Trophoblast cell (in vitro differentiated cells and primary cell): ENCODE measurements around the gene CDCA5.

Source experiments
- DNase-seq, 2 donors: peaks; one replicate each; pipeline ENCODE4 v3.0.0-alpha.2; 2016
- H2AFZ ChIP-seq: 2 replicates; pipeline ENCODE4 v1.6.1; 2013; ENCODE audit warnings: low read length, moderate library complexity, mild to moderate bottlenecking; ENCODE audit not compliant: insufficient read depth, poor library complexity
- H2AK5ac ChIP-seq: 2 replicates; pipeline ENCODE4 v1.6.1; 2013; ENCODE audit warnings: mild to moderate bottlenecking, low read length
- H2BK120ac ChIP-seq: 2 replicates; pipeline ENCODE4 v1.6.1; 2013; ENCODE audit warnings: low read length, mild to moderate bottlenecking, moderate library complexity; ENCODE audit not compliant: insufficient read depth, poor library complexity
- H2BK12ac ChIP-seq: 2 replicates; pipeline ENCODE4 v1.6.1; 2013; ENCODE audit warnings: mild to moderate bottlenecking, low read length, moderate library complexity
- H2BK5ac ChIP-seq: 2 replicates; pipeline ENCODE4 v1.6.1; 2013; ENCODE audit warnings: low read length, low read depth, moderate library complexity, mild to moderate bottlenecking; ENCODE audit not compliant: poor library complexity
- H3K14ac ChIP-seq: 2 replicates; pipeline ENCODE4 v1.6.1; 2013; ENCODE audit warnings: mild to moderate bottlenecking, low read length
- H3K18ac ChIP-seq: 2 replicates; pipeline ENCODE4 v1.6.1; 2013; ENCODE audit warnings: mild to moderate bottlenecking, low read length
- H3K23ac ChIP-seq: 2 replicates; pipeline ENCODE4 v1.6.1; 2013; ENCODE audit warnings: low read length
- H3K27ac ChIP-seq: 2 replicates; pipeline ENCODE4 v1.5.1; 2013; ENCODE audit warnings: low read depth, mild to moderate bottlenecking, inconsistent platforms, low read length, moderate library complexity
- H3K27me3 ChIP-seq: 2 replicates; pipeline ENCODE4 v1.6.1; 2013; ENCODE audit warnings: inconsistent platforms, mild to moderate bottlenecking, low read length, moderate library complexity; ENCODE audit not compliant: insufficient read depth
- H3K36me3 ChIP-seq, 2 experiments: 1 replicate in 1 of 2; 2 replicates in 1 of 2; pipeline ENCODE4 v1.6.1; 2013; ENCODE audit warnings: low read length in 2 of 2, mild to moderate bottlenecking in 2 of 2, moderate library complexity in 1 of 2; ENCODE audit not compliant: insufficient read depth in 2 of 2, control insufficient read depth in 1 of 2
- H3K4ac ChIP-seq: 2 replicates; pipeline ENCODE4 v1.6.1; 2013; ENCODE audit warnings: low read depth, mild to moderate bottlenecking, low read length, moderate library complexity
- H3K4me1 ChIP-seq, 2 experiments: 1 replicate in 1 of 2; 2 replicates in 1 of 2; pipeline ENCODE4 v1.6.1; 2013; ENCODE audit warnings: low read length in 2 of 2, mild to moderate bottlenecking in 2 of 2, moderate library complexity in 1 of 2; ENCODE audit not compliant: insufficient read depth in 2 of 2, control insufficient read depth in 1 of 2
- H3K4me2 ChIP-seq: 2 replicates; pipeline ENCODE4 v1.6.1; 2013; ENCODE audit warnings: inconsistent platforms, mild to moderate bottlenecking, low read length, moderate library complexity
- H3K4me3 ChIP-seq: 2 replicates; pipeline ENCODE4 v1.5.1; 2013; ENCODE audit warnings: mild to moderate bottlenecking, low read depth, low read length, inconsistent platforms
- H3K79me1 ChIP-seq: one replicate; pipeline ENCODE4 v1.6.1; 2013; ENCODE audit warnings: low read length
- H3K79me2 ChIP-seq: 2 replicates; pipeline ENCODE4 v1.6.1; 2013; ENCODE audit warnings: low read length, mild to moderate bottlenecking; ENCODE audit not compliant: control insufficient read depth, insufficient read depth, poor library complexity
- H3K9ac ChIP-seq: 2 replicates; pipeline ENCODE4 v1.6.1; 2013; ENCODE audit warnings: mild to moderate bottlenecking, low read length
- H3K9me3 ChIP-seq: 2 replicates; pipeline ENCODE4 v1.6.1; 2013; ENCODE audit warnings: low read depth, mild to moderate bottlenecking, control low read depth, inconsistent platforms, low read length; ENCODE audit not compliant: insufficient read depth
- H4K12ac ChIP-seq: 2 replicates; pipeline ENCODE4 v1.6.1; 2013; ENCODE audit warnings: low read depth, mild to moderate bottlenecking, low read length, moderate library complexity
- H4K8ac ChIP-seq: 2 replicates; pipeline ENCODE4 v1.6.1; 2013; ENCODE audit warnings: low read depth, mild to moderate bottlenecking, low read length, moderate library complexity
- H4K91ac ChIP-seq: one replicate; pipeline ENCODE4 v1.6.1; 2013; ENCODE audit warnings: low read depth, mild to moderate bottlenecking, low read length, moderate library complexity
- WGBS: extraction: QIAGEN DNeasy Blood & Tissue Kit; methylation state at CpG from one replicate; pipeline ENCODE4 v1.1.7; 2013; ENCODE audit warnings: missing lambda C conversion rate; ENCODE audit not compliant: insufficient read length, insufficient coverage; ENCODE audit errors: extremely low coverage; 5-methylcytosine and 5-hydroxymethylcytosine counted together

The CDCA5 gene

GRCh38 chr11:65086809-65087208 is 3.0 kb upstream of the CDCA5 start:
- Histone ChIP-seq H3K27ac (no peak overlapping the region), H2BK5ac (no peak overlapping the region), H2BK120ac (no peak overlapping the region), H3K4ac (no peak overlapping the region), H3K36me3 (peaks cover 30 to 49% of the 10 kb centered on the region in 2 experiments), H4K12ac (no peak overlapping the region), H3K9ac (no peak overlapping the region), H3K79me1 (peaks cover 9% of the 10 kb centered on the region), H3K9me3 (no peaks in the 10 kb centered on the region), H3K14ac (no peak overlapping the region), H2AK5ac (no peak overlapping the region), H3K4me1 (peaks cover 10 to 11% of the 10 kb centered on the region in 2 experiments), H2AFZ (no peak overlapping the region), H2BK12ac (no peak overlapping the region), H4K91ac (no peak overlapping the region), H3K4me3 (no peak overlapping the region), H4K8ac (no peak overlapping the region), H3K27me3 (no peaks in the 10 kb centered on the region), H3K23ac (no peak overlapping the region), H3K4me2 (no peak overlapping the region), H3K18ac (no peak overlapping the region), H3K79me2 (peaks cover 12% of the 10 kb centered on the region)
- WGBS: no CpG with 5 or more reads among the region's 9 CpGs
- DNase-seq: no peak

GRCh38 chr11:65085446-65085845 is 1.6 kb upstream of the CDCA5 start:
- Histone ChIP-seq H3K4me3 (no peak overlapping the region), H2AFZ (no peak overlapping the region), H3K79me1 (peaks cover 9% of the 10 kb centered on the region), H2BK120ac (no peak overlapping the region), H2BK5ac (no peak overlapping the region), H3K9ac (no peak overlapping the region), H3K18ac (no peak overlapping the region), H4K91ac (no peak overlapping the region), H3K27me3 (no peaks in the 10 kb centered on the region), H3K36me3 (peaks cover 31 to 55% of the 10 kb centered on the region in 2 experiments), H3K79me2 (peaks cover 12% of the 10 kb centered on the region), H3K9me3 (no peaks in the 10 kb centered on the region), H3K4ac (no peak overlapping the region), H3K23ac (no peak overlapping the region), H3K4me1 (peaks cover 10 to 11% of the 10 kb centered on the region in 2 experiments), H4K12ac (no peak overlapping the region), H3K27ac (no peak overlapping the region), H3K14ac (no peak overlapping the region), H2BK12ac (no peak overlapping the region), H3K4me2 (peak overlapping the region; percentile 9), H2AK5ac (no peak overlapping the region), H4K8ac (no peak overlapping the region)
- WGBS: no CpG with 5 or more reads among the region's 4 CpGs
- DNase-seq: no peak

- peak overlapping the region; percentile 95 for H4K8ac ChIP-seq
- WGBS: no CpG with 5 or more reads among the region's 23 CpGs
- peak overlapping the region; percentile 81 for H2BK5ac ChIP-seq
- H3K79me1 ChIP-seq: peaks cover 9% of the 10 kb centered on the region
- H3K14ac ChIP-seq: peak overlapping the region; percentile 92
- H3K4ac ChIP-seq: peak overlapping the region; percentile 98
- peak overlapping the region; percentile 94 for H3K18ac ChIP-seq
- no peak overlapping the region for H3K23ac ChIP-seq
- peak overlapping the region; percentile 30 for H2BK12ac ChIP-seq
- H4K12ac ChIP-seq: peak overlapping the region; percentile 95
- H2BK120ac ChIP-seq: peak overlapping the region; percentile 18
- no peak for DNase-seq
- H4K91ac ChIP-seq: peak overlapping the region; percentile 87
- H2AK5ac ChIP-seq: peak overlapping the region; percentile 100
- peak overlapping the region; percentile 97 for H3K4me3 ChIP-seq
- peak overlapping the region; percentile 71 for H3K4me2 ChIP-seq
- peaks cover 10 to 11% of the 10 kb centered on the region in 2 experiments for H3K4me1 ChIP-seq
- no peaks in the 10 kb centered on the region for H3K27me3 ChIP-seq
- peaks cover 36 to 59% of the 10 kb centered on the region in 2 experiments for H3K36me3 ChIP-seq
- H3K27ac ChIP-seq: peak overlapping the region; percentile 88
- H2AFZ ChIP-seq: peak overlapping the region; percentile 56
- peak overlapping the region; percentile 82 for H3K9ac ChIP-seq
- H3K9me3 ChIP-seq: no peaks in the 10 kb centered on the region
- H3K79me2 ChIP-seq: peaks cover 12% of the 10 kb centered on the region
These were observed 947 bp upstream of the CDCA5 start for GRCh38 chr11:65084598-65085375.

GRCh38 chr11:65083134-65083833 is 556 bp downstream of the CDCA5 start:
- H3K14ac ChIP-seq: peak overlapping the region; percentile 77
- H3K36me3 ChIP-seq: peaks cover 42 to 58% of the 10 kb centered on the region in 2 experiments
- H3K4me1 ChIP-seq: peaks cover 10 to 11% of the 10 kb centered on the region in 2 experiments
- H3K18ac ChIP-seq: peak overlapping the region; percentile 78
- peak overlapping the region; percentile 97 for H3K4me3 ChIP-seq
- no peaks in the 10 kb centered on the region for H3K9me3 ChIP-seq
- no peak overlapping the region for H3K23ac ChIP-seq
- H3K27me3 ChIP-seq: no peaks in the 10 kb centered on the region
- peak overlapping the region; percentile 90 for H4K8ac ChIP-seq
- no CpG with 5 or more reads among the region's 13 CpGs for WGBS
- H2AK5ac ChIP-seq: peak overlapping the region; percentile 74
- H2BK5ac ChIP-seq: peak overlapping the region; percentile 42
- H3K4ac ChIP-seq: peak overlapping the region; percentile 94
- peak overlapping the region; percentile 73 for H3K4me2 ChIP-seq
- H4K91ac ChIP-seq: peak overlapping the region; percentile 71
- peak overlapping the region; percentile 40 for H2BK120ac ChIP-seq
- no peak overlapping the region for H2BK12ac ChIP-seq
- peak overlapping the region; percentile 87 for H2AFZ ChIP-seq
- H3K27ac ChIP-seq: peak overlapping the region; percentile 24
- H4K12ac ChIP-seq: peak overlapping the region; percentile 85
- H3K9ac ChIP-seq: peak overlapping the region; percentile 75
- peaks cover 12% of the 10 kb centered on the region for H3K79me2 ChIP-seq
- peaks cover 9% of the 10 kb centered on the region for H3K79me1 ChIP-seq
- no peak for DNase-seq
